Upper lobe of left lung (tissue), 4 donors: ENCODE results near the gene CENATAC.
A peak's percentile ranks its signal among the peaks of the same experiment; 100 is the strongest.

ENCODE experiments used
- EP300 ChIP-seq, 4 donors: sonication (generic); formaldehyde crosslinking; IDR thresholded peaks; one replicate each; pipeline ENCODE4 v1.5.1; 2017; ENCODE audit warnings: antibody characterized with exemption in 4 of 4, control low read depth in 2 of 4
- POLR2A ChIP-seq, 4 donors: fragments of 450-650 bp; IDR thresholded peaks; one replicate each; pipeline ENCODE4 v1.5.1; 2016 to 2017; ENCODE audit warnings: antibody characterized with exemption in 4 of 4, mild to moderate bottlenecking in 2 of 4
- POLR2AphosphoS5 ChIP-seq, 2 donors: sonication (generic); formaldehyde crosslinking; IDR thresholded peaks; one replicate each; pipeline ENCODE4 v1.5.1; 2017; ENCODE audit warnings: antibody characterized with exemption in 2 of 2
- TF ChIP-seq, protein P1 (sequence below), 6 experiments: fragments of 450-650 bp in 4 of 6; fragments of 200-600 bp in 2 of 6; sonication (generic) in 2 of 6; IDR thresholded peaks; one replicate each; pipeline ENCODE4 v1.5.1; 2016 to 2019; ENCODE audit warnings: antibody characterized with exemption in 6 of 6

DNA sequence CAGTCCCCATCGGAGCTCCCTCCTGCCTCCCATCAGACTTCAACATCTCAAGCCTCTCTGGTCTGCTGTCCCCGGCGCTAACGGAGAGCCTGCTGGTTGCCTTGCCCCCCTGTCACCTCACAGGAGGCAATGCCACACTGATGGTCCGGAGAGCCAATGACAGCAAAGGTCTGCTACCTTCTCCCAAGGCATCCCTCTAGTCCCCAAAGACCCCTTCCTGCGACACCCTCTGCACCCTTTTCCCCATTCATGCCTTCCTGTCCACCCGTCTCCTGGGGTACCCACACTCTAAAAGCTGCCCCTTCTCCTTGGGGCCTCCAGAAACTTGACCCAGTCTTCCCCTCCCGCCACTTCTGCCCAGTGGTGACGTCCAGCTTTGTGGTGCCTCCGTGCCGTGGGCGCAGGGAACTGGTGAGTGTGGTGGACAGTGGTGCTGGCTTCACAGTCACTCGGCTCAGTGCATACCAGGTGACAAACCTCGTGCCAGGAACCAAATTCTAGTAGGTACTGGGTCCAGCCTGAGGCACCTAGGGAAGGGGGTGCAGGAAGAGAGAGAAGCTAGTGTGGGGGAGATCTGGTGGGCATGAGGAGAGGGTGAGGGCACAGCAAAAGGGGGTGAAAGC is 41.0 kb upstream of the CENATAC start:
- TF ChIP-seq, protein P1, sequence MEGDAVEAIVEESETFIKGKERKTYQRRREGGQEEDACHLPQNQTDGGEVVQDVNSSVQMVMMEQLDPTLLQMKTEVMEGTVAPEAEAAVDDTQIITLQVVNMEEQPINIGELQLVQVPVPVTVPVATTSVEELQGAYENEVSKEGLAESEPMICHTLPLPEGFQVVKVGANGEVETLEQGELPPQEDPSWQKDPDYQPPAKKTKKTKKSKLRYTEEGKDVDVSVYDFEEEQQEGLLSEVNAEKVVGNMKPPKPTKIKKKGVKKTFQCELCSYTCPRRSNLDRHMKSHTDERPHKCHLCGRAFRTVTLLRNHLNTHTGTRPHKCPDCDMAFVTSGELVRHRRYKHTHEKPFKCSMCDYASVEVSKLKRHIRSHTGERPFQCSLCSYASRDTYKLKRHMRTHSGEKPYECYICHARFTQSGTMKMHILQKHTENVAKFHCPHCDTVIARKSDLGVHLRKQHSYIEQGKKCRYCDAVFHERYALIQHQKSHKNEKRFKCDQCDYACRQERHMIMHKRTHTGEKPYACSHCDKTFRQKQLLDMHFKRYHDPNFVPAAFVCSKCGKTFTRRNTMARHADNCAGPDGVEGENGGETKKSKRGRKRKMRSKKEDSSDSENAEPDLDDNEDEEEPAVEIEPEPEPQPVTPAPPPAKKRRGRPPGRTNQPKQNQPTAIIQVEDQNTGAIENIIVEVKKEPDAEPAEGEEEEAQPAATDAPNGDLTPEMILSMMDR (IDR thresholded peaks at IDR 0.05) = peak in 2 of 6 experiments; percentile 13 to 24
- TF ChIP-seq EP300 (IDR thresholded peaks at IDR 0.05) = no peak
- no peak for TF ChIP-seq POLR2A (IDR thresholded peaks at IDR 0.05)
- TF ChIP-seq POLR2AphosphoS5 (IDR thresholded peaks at IDR 0.05) = no peak
